HG03280 (cell line): ENCODE results near the gene TMEM259.

Source experiments
- ATAC-seq: cut with Tn5 transposase; IDR thresholded peaks from one replicate; pipeline ENCODE4 v1.9.1; 2021; ENCODE audit warnings: mild to moderate bottlenecking, moderate library complexity; ENCODE audit not compliant: unreplicated experiment

Gene TMEM259

GRCh38 chr19:990119-990571 is 30.8 kb downstream of the TMEM259 start:
- ATAC-seq = no peak

- ATAC-seq = no peak
These were observed 31.4 kb downstream of the TMEM259 start for GRCh38 chr19:989381-990081.

GRCh38 chr19:988510-988909 is 32.4 kb downstream of the TMEM259 start:
- no peak for ATAC-seq

GRCh38 chr19:988081-988480 is 32.8 kb downstream of the TMEM259 start:
- no peak for ATAC-seq

GRCh38 chr19:986083-986482 is 34.8 kb downstream of the TMEM259 start:
- ATAC-seq = no peak

- peak; percentile 80 for ATAC-seq
These were observed 36.6 kb downstream of the TMEM259 start, which contains the start of gene WDR18 for GRCh38 chr19:984165-984967. TSS of gene WDR18 (plus strand) at chr19:984345. CDS start at chr19:984354, 9 bp downstream.

- ATAC-seq = peak; percentile 63
These were observed 38.3 kb downstream of the TMEM259 start for GRCh38 chr19:982567-983170.

- no peak for ATAC-seq
These were observed 40.6 kb downstream of the TMEM259 start for GRCh38 chr19:980133-980998.

- ATAC-seq = no peak
These were observed 41.6 kb downstream of the TMEM259 start for GRCh38 chr19:979318-979741.

GRCh38 chr19:977058-977464 is 43.9 kb downstream of the TMEM259 start:
- ATAC-seq = no peak

- ATAC-seq = no peak
These were observed 44.4 kb downstream of the TMEM259 start for GRCh38 chr19:976476-976875.

- ATAC-seq = no peak
These were observed 46.2 kb downstream of the TMEM259 start for GRCh38 chr19:974564-975257.

- ATAC-seq = no peak
These were observed 47.0 kb downstream of the TMEM259 start for GRCh38 chr19:973726-974563.

GRCh38 chr19:972281-972680 is 48.6 kb downstream of the TMEM259 start:
- ATAC-seq = no peak

GRCh38 chr19:971795-972194 is 49.1 kb downstream of the TMEM259 start:
- ATAC-seq = no peak

- ATAC-seq = no peak
These were observed 50.2 kb downstream of the TMEM259 start for GRCh38 chr19:970695-971094.

- no peak for ATAC-seq
These were observed 54.3 kb downstream of the TMEM259 start for GRCh38 chr19:966485-967088.

- no peak for ATAC-seq
These were observed 55.9 kb downstream of the TMEM259 start for GRCh38 chr19:964761-965694.
